Transverse colon (tissue), 3 donors: Measurements from ENCODE around the gene PTPN11.
"Not testable (repeated sequence)": the region's sequence is repeated elsewhere in the genome, so short reads cannot be mapped to it uniquely, and the experiment has no call there.

ENCODE experiments used
- CTCF ChIP-seq, 5 experiments: fragments of 200-600 bp in 3 of 5; fragments of 450-650 bp in 2 of 5; sonication (generic) in 3 of 5; IDR thresholded peaks; 1 replicate in 2 of 5; 2 replicates in 3 of 5; pipeline ENCODE4 v1.5.1; 2016 to 2017; ENCODE audit warnings: antibody characterized with exemption in 5 of 5, inconsistent platforms in 3 of 5, mild to moderate bottlenecking in 2 of 5, moderate library complexity in 1 of 5
- EP300 ChIP-seq: sonication (generic); formaldehyde crosslinking; IDR thresholded peaks from one replicate; pipeline ENCODE4 v1.6.1; 2017; ENCODE audit warnings: antibody characterized with exemption, low read depth
- POLR2A ChIP-seq: fragments of 450-650 bp; IDR thresholded peaks from one replicate; pipeline ENCODE4 v1.6.1; 2016; ENCODE audit warnings: antibody characterized with exemption, mild to moderate bottlenecking, moderate library complexity

DNA sequence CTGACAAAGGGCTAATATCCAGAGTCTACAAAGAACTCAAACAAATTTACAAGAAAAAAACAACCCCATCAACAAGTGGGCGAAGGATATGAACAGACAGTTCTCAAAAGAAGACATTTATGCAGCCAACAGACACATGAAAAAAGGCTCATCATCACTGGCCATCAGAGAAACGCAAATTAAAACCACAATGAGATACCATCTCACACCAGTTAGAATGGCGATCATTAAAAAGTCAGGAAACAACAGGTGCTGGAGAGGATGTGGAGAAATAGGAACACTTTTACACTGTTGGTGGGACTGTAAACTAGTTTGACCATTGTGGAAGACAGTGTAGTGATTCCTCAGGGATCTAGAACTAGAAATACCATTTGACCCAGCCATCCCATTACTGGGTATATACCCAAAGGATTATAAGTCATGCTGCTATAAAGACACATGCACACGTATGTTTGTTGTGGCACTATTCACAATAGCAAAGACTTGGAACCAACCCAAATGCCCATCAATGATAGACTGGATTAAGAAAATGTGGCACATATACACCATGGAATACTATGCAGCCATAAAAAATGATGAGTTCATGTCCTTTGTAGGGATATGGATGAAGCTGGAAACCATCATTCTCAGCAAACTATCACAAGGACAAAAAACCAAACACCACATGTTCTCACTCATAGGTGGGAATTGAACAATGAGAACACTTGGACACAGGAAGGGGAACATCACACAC is 28.7 kb upstream of the PTPN11 start:
- TF ChIP-seq CTCF (IDR thresholded peaks at IDR 0.05); POLR2A; EP300: not testable (repeated sequence)
